ENCODE data around the gene HSF2.
"Not testable (repeated sequence)": the region's sequence is repeated elsewhere in the genome, so short reads cannot be mapped to it uniquely, and the experiment has no call there.

- TF ChIP-seq L3MBTL2 (conservative IDR thresholded peaks at IDR 0.05); NFRKB (IDR thresholded peaks at IDR 0.05): not testable (repeated sequence)
Measured at GRCh38 chr6:122455116-122455515, 55.7 kb downstream of the HSF2 start.
